BE2C (cell line): Measurements from ENCODE around the gene MPEG1.

Experiments
- DNase-seq: peaks from one replicate; pipeline ENCODE4 v3.0.0-alpha.2; 2020
- H3K27me3 ChIP-seq: fragments of 250-450 bp; sonication (Bioruptor Pico); 2 replicates; pipeline ENCODE4 v1.5.1; 2020; ENCODE audit warnings: mild to moderate bottlenecking
- H3K36me3 ChIP-seq: fragments of 250-450 bp; sonication (Bioruptor Pico); 2 replicates; pipeline ENCODE4 v1.5.1; 2020; ENCODE audit warnings: mild to moderate bottlenecking
- H3K4me1 ChIP-seq: fragments of 250-450 bp; sonication (Bioruptor Pico); 2 replicates; pipeline ENCODE4 v1.5.1; 2020
- H3K4me3 ChIP-seq: 2 replicates; pipeline ENCODE4 v1.5.1; 2011; ENCODE audit warnings: low read depth, low read length
- H3K9me3 ChIP-seq: fragments of 250-450 bp; sonication (Bioruptor Pico); 2 replicates; pipeline ENCODE4 v1.5.1; 2020
- TF ChIP-seq, protein P1 (sequence below): IDR thresholded peaks from 2 replicates; pipeline ENCODE4 v1.5.1; 2012; ENCODE audit warnings: mild to moderate bottlenecking, low read depth, low read length

MPEG1 gene

DNA sequence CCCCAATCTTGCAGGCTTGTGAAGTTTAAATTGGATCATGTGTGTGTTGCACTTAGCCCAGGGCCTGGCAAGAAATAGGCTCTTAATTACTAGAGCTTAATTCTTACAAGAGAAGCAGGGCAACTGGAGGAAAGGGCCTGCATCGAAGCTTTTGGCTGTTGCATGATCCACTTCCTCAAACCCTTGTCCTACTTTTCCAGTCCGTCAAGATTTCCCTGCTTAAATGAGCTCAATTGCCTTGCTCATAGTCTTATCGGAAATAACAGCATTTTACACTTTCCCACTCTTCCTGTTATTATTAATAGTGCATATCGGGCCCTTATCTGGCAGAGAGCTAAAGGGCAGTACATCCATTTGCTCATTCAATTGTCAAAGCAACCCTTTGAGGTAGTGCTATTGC, 22.7 kb downstream of the MPEG1 start:
- no peaks in the 10 kb centered on the region for H3K27me3 ChIP-seq
- no peaks in the 10 kb centered on the region for H3K36me3 ChIP-seq
- TF ChIP-seq, protein P1, sequence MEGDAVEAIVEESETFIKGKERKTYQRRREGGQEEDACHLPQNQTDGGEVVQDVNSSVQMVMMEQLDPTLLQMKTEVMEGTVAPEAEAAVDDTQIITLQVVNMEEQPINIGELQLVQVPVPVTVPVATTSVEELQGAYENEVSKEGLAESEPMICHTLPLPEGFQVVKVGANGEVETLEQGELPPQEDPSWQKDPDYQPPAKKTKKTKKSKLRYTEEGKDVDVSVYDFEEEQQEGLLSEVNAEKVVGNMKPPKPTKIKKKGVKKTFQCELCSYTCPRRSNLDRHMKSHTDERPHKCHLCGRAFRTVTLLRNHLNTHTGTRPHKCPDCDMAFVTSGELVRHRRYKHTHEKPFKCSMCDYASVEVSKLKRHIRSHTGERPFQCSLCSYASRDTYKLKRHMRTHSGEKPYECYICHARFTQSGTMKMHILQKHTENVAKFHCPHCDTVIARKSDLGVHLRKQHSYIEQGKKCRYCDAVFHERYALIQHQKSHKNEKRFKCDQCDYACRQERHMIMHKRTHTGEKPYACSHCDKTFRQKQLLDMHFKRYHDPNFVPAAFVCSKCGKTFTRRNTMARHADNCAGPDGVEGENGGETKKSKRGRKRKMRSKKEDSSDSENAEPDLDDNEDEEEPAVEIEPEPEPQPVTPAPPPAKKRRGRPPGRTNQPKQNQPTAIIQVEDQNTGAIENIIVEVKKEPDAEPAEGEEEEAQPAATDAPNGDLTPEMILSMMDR: no peak
- no peak for DNase-seq
- H3K9me3 ChIP-seq: no peaks in the 10 kb centered on the region
- H3K4me3 ChIP-seq: no peak overlapping the region
- no peaks in the 10 kb centered on the region for H3K4me1 ChIP-seq

DNA sequence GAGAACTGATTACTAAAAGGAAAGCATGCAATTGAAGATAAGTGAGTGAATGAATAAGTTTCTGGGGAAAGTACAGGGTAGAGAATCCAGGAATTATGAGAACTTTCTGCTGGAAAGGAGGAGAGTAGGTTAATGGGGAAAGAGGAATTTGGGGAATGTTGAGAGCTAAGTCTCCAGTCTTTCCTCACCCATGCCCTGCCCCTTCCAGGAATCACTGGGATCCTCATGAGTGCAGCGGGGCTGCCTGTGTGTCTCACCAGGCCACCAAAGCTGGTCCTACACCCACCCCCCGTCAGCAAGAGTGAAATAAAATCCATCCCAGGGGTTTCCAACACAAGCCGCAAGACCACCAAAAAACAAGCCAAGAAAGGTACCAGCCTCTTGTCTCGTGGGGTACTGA, 23.8 kb downstream of the MPEG1 start:
- no peaks in the 10 kb centered on the region for H3K9me3 ChIP-seq
- H3K27me3 ChIP-seq: no peaks in the 10 kb centered on the region
- no peaks in the 10 kb centered on the region for H3K36me3 ChIP-seq
- DNase-seq: no peak
- no peaks in the 10 kb centered on the region for H3K4me1 ChIP-seq
- no peak overlapping the region for H3K4me3 ChIP-seq
- TF ChIP-seq, protein P1: no peak

DNA sequence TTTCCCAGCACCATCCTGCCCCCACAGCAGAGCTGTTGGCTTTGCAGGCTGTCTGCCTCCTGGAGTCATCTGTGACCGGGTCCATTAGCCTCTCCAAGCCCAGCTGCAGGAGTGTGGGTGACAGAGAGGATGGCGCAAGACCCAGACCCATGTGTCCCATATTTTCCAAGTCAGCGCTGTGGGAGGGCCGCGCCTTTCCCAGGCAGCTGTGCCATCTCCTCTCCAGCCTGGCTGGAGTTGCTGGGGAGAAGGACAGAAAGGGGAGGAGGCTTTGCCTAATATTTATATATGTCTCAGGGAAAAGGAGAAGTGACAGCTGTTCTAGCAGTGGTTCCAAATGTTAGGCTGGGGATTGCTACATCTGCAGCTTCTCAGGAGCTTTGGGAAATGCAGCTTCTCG, 25.1 kb downstream of the MPEG1 start:
- Histone ChIP-seq H3K36me3 (no peaks in the 10 kb centered on the region), H3K9me3 (no peaks in the 10 kb centered on the region), H3K27me3 (no peaks in the 10 kb centered on the region), H3K4me1 (no peaks in the 10 kb centered on the region), H3K4me3 (no peak overlapping the region)
- DNase-seq: no peak
- TF ChIP-seq, protein P1: no peak

DNA sequence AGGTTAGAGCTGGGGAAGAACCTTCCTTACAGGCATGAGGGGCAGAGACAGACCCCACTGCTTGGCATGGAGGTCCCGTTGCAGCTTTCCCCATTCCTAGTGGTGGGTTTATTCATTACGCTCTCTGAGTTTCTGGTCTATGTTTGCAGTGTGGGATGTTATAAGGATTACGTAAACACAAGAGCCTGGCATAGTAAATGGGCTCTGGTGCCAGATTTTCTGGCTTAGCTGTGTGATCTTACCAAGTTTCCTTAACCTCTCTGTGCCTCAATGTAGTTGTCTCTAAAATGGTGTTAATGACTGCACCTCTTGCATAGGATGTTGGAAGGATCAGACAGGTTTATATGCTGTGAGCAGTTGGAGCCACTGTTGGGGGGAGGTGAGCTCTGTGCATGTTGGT, 25.7 kb downstream of the MPEG1 start:
- no peaks in the 10 kb centered on the region for H3K27me3 ChIP-seq
- H3K9me3 ChIP-seq: no peaks in the 10 kb centered on the region
- DNase-seq: no peak
- H3K4me3 ChIP-seq: no peak overlapping the region
- H3K36me3 ChIP-seq: no peaks in the 10 kb centered on the region
- TF ChIP-seq, protein P1: no peak
- H3K4me1 ChIP-seq: no peaks in the 10 kb centered on the region

DNA sequence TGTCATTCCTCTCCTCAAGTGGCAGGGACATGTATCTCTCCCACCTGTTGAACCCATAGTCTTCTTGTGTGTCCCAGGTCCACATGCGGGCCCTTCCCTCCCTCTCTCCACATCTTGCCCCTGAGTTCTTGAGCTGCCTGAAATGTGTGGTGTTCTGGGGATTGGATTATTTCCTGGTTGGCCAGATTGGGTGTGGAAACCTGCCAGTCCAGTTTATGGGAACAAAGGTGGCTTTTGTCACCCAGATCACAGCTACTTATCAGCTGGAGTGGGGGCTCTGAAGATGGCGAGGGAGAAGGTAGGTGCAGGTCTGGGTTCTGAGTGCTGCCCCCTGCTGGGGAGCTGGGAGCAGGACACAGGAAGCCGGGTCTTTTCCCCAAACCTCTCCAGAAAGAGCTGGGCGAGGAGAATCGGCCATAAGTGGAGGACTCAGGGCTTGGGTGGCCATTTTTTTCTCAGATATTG, 26.6 kb downstream of the MPEG1 start:
- Histone ChIP-seq H3K4me3 (no peak overlapping the region), H3K27me3 (no peaks in the 10 kb centered on the region), H3K4me1 (no peaks in the 10 kb centered on the region), H3K9me3 (no peaks in the 10 kb centered on the region), H3K36me3 (no peaks in the 10 kb centered on the region)
- TF ChIP-seq, protein P1: peak; percentile 53
- no peak for DNase-seq

DNA sequence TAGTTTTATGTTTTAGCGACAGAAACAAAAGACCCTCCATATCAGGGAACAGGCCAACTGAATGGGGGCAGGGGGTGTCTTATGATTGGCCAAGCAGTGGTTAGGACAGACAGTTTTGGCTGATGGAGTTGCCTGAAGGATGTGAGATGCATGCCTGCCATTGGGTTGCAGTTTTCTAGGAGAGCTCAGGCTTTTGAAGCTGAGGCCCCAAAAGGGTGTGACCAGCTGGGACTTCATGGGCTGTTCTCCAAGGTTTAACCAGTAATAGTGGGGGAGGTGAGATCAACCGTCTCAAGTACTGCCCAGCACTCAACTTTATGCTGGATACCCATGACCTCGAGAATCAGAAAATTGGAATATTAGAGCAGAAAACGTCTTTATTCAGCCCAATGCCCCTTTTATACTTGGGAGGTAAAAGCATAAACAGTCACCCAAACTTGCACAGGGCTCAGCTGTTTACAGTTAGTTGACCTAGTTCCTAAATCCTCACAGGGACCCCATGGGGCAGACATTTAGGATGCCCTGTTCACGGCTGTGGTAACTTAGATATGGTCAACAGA, 27.3 kb downstream of the MPEG1 start:
- DNase-seq: no peak
- H3K36me3 ChIP-seq: no peaks in the 10 kb centered on the region

More for the DNA sequence above, 27.3 kb downstream of the MPEG1 start:
- Histone ChIP-seq H3K9me3 (no peaks in the 10 kb centered on the region), H3K4me3 (no peak overlapping the region), H3K4me1 (no peaks in the 10 kb centered on the region), H3K27me3 (no peaks in the 10 kb centered on the region)
- TF ChIP-seq, protein P1: no peak
